Dermis blood vessel endothelial cell (primary cell): Measurements from ENCODE around the gene GPR42. TPM values are rescaled to one million over a fixed set of nuclear protein-coding genes. Genes with fewer than 3 reads are reported as not detected.
"Not testable (repeated sequence)": the region's sequence is repeated elsewhere in the genome, so short reads cannot be mapped to it uniquely, and the experiment has no call there.

ENCODE experiments used
- DNase-seq: peaks from one replicate; pipeline ENCODE4 v3.0.0; 2010
- total RNA-seq: library from RNA; depleted of rRNA; stranded (reverse); fragments of >200 nt; gene quantifications from 2 replicates; pipeline ENCODE4 v1.2.3, GENCODE V29; 2014

GPR42 gene
- total RNA-seq, 1 donor from 2014 or later: not detected

DNA sequence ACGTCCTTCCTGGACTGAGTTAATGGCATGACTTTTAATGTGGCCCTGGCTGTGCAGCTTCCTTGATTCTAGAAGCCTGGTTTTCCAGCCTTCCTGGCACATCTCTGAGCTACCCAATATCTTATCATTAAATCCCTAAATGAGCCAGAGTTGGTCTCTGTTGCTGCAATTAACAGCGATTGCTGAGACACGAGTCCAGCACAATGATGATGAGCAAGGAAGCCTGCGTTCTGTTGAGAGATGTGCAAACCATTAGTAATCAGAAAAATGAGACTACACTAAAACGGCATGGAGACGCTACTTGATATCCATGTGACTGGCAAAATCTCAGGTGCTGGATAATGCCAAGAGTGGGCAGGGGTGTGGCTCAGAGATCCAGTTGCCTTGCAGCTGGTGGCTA is 26.2 kb downstream of the GPR42 start:
- no peak for DNase-seq

DNA sequence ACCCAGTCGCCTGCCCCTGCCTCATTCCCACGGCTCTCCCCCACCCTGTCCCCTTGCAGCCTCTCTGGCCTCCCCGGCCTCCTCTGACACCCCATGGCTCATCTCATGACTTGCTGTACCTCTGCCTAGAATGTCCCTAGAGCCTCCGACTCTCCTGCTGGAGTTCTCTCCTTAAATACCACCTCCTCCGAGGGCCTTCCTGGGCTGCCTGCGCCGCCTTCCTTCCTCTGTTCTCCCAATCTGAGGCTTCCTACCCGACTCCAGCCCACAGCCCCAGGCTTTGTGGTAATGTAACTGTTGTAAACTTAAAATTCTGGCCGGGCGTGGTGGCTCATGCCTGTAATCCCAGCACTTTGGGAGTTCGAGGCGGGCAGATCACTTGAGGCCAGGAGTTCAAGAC is 27.7 kb downstream of the GPR42 start:
- no peak for DNase-seq

DNA sequence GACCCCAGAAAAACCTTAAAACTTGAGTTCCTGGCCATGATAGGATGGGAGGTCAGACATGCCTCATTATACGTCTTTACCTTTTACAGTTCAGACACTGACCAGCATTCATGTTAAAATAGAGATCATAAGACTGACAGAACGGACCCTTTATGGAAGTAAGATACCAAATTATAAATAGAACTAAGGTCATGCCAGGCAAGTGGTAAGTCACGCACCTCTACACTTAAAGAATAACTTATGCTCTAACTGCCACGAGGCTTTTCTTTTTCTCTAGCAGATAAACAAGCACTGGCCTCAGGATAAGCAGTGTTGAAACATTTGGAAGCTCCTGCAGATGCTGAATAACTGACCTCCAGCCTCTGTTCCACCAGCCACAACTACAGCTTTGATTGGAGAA is 28.4 kb downstream of the GPR42 start:
- DNase-seq: no peak

DNA sequence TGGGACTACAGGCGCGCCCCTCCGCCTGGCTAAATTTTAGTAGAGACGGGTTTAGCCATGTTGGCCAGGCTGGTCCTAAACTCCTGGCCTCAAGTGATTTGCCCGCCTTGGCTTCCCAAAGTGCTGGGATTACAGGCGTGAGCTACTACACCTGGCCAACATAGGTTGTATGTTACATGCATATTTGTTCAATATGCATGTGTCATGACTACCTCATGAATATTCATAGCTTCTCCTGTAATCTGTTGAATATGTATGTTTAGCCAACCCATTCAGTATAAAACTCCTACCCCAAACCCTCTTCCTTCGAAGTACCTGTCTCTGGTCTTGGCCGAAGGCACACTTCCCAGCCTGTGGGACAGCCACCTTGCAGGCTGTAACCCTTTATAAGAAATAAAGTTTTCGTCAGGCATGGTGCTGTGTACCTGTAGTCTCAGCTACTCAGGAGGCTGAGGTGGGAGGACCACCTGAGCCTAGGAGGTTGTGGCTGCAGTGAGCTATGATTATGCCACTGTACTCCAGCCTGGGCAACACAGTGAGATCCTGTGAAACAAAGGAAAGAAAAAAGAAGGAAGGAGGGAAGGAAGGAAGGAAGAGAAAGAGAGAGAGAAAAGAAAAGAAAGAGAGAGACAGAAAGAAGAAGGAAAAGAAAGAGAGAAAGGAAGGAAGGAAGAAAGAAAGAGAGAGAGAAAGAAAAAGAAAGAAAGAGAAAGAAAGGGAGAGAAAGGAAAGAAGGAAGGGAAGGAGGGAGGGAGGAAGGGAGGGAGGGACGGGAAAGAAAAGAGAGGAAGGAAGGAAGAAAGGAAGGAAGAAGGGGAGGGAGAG is 29.3 kb downstream of the GPR42 start:
- no peak for DNase-seq

DNA sequence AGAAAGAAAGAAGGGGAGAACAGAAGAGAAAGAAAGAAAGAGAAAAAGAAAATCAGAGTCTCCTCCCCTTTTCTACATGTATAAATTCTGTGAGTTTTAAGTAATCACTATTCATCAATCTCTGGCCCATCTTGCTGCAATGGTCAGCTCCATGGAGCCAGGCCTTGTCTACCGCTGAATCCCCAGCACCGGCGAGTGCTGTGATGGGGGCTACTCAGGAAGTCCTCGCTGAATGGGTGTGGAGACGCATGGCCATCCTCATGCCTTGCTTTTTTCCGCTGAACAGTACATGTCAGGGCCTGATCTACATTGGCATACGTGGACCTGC is 29.9 kb downstream of the GPR42 start:
- DNase-seq: no peak

DNA sequence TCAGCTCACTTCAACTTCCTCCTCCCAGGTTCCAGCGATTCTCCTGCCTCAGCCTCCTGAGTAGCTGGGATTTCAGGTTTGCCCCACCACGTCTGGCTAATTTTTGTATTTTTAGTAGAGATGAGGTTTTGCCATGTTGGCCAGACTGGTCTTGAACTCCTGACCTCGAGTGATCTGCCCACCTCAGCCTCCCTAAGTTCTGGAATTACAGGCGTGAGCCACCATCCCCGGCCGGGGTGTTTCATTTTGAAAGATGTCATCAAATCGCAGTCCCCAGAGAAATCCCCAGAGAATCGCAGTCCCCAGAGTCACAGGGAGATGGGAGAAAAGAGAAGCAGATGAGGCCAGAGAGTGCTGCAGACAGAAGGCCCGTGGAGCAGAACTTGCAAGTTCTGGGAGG is 30.5 kb downstream of the GPR42 start:
- DNase-seq: not testable (repeated sequence)

DNA sequence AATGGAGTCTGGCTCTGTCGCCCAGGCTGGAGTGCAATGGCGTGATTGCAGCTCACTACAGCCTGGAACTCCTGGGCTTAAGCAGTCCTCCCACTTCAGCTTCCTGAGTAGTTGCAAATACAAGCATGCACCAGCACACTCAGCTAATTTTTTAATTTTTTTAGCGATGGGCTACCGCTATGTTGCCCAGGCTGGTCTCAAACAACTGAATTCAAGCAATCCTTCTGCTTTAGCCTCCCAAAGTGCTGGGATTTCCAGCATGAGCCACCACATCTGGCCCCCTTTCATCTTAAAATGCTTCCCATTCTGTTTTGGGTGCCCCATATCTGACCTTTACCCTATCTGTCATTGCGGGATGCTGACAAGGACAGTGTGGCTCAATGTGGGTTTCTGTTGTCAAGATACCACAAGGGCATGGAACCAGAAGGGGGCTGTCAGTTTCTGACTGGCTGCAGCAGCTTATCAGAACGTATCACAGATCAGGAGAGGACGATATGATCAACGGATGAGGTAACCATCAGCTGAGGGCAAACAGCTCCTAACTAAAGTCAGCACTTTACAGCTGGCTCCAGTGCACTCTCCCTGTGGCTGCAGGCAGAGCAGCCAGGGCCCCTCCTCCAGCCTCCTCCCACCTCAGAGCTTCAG is 32.4 kb downstream of the GPR42 start:
- no peak for DNase-seq

DNA sequence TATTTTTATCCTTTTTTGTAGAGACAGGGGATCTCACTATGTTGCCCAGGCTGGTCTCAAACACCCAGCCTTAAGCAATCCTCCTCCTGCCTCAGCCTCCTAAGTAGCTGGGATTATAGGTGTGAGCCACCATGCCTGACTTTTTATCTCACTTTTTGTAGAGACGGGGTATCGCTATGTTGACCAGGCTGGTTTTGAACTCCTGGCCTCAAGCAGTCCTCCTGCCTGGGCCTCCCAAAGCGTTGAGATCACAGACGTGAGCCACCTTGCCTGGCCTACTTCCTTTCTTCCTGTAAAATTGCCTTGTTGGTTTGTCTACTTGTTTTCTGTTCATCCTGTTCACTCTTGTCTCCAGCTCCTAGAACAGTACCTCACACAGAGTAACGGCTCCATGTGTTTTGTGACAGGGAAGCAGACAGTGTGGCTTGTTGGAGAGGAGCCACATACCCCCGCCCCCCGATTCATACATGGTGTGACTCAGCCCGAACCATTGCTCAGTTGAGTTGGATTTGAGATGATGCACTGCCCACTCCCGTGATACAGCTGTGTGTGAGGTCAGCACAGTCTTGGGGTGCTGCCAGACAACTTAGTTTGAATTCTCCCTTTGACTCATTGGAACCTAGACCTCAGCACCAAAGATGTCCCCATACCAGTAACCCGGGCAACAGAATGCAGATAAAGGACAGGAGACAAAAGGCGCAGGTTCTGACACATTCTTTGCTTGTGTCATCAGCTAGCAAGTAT is 34.2 kb downstream of the GPR42 start:
- DNase-seq: peak; percentile 1

DNA sequence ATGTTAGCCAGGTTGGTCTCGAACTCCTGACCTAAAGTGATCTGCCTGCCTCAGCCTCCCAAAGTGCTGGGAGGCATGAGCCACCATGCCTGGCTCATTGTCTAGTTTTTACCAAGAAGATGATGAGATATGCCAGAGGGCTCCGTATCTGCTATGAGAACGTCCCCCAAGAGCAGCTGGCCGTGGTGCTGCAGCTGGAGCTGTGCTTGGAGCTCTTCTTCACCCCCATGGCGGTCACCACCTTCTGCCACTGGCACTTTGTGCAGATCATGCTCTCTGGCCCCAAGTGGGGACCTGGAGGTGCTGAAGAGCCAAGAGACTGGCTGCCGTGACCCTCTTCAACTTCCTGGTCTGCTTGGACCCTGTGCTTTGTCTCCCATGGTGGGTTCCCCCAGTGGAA is 36.8 kb downstream of the GPR42 start:
- no peak for DNase-seq

DNA sequence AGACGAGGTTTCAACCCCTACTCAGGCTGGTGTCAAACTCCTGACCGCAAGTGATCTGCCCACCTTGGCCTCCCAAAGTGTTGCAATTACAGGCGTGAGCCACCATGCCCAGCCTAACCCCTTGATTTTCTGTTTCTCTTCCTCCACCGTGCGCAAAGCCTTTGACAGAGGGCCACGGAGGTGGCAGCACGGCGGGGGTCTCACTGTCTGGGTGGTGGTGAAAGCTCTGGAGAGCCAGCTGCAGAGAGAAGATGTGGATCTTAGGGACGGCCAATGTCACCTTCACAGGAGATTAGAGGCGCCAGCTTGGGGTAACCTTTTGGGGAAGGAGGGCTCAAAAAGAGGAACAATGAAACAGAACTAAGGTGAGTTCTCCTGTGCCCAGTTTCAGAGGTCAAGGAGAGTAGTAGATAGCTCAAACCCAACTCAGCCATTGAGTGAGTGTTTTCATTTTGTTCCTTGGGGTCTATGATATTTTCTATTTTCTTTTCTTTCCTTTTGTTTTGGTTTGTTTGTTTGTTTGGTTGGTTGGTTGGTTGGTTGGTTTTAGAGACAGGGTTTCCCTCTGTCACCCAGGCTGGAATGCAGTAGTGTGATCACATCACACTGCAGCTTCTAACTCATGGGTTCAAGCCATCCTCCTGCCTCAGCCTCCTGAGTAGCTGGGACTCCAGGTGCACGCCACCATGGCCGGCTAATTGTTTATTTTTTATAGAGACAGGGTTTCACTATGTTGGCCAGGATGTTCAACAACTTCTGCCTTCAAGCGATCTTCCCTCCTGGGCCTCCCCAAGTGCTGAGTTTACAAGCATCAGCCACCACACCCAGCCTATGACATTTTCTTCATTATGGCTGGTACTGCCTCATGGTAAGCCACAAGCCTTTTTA is 37.7 kb downstream of the GPR42 start:
- no peak for DNase-seq

DNA sequence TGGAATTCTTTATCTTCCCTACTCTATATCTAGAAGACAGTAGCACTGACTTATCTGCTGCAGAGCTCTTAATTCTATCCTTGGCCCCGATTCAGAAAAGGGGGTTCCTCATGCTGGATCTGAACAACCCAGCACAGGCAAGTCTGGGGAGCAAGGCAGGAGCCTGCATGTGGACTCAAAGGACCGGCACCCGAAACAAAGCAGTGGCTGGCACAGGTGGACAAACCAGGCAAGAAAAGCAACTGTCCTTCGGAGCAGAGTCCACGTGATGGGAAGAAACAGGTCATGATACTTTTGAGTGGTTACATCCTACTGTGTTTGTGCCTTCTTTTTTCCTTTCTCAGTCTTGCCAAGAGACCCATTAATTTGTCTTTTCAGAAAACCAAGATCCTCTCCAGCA is 38.3 kb downstream of the GPR42 start:
- DNase-seq: no peak

DNA sequence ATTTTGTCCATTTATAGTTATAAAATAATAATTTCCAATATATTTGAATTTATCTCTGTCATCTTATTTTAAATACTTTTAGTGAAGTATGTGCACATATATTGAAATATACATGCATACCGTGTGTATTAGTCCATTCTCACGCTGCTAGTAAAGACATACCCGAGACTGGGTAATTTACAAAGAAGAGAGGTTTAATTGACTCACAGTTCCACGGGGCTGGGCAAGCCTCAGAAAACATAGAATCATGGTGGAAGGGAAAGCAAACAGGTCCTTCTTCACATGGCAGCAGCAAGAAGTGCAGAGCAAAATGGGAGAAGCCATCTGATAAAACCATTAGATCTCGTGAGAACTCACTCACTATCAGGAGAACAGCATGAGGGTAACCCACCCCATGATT is 39.6 kb downstream of the GPR42 start:
- no peak for DNase-seq

DNA sequence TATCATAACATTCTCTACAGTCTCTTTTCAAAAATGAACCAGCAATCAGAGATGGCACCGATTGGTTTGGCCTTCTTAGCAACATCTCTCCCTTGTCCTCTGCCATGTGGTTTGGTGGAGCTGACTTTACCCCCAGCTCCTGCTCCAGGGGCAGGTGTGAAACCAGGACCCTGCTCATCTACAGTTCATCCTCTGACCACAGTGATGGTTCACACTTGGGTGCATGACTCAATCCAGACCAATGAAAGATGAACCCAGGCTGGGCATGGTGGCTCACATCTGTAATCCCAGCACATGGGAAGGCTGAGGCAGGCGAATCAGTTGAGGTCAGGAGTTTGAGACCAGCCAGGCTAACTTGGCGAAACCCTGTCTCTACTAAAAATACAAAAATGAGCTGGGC is 43.6 kb downstream of the GPR42 start:
- no peak for DNase-seq

DNA sequence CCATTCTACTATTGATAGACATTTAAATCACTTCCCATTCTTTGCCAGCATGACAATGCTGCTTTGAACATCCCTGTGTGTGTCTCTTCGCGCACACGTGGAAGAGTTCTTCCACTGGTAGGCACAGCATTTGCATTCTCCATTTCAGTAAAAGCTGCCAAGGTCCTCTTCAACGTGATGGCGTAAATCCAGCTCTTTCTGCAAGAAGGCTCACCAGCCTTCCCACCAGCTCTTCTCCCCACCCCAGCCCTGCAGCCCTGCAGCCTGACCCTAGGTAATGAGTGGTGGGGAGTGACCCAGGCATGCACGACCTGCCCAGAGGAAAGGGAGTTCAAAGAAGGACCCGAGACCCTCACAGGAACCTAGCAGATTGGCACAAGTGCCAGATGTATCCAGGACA is 45.5 kb downstream of the GPR42 start:
- DNase-seq: no peak

DNA sequence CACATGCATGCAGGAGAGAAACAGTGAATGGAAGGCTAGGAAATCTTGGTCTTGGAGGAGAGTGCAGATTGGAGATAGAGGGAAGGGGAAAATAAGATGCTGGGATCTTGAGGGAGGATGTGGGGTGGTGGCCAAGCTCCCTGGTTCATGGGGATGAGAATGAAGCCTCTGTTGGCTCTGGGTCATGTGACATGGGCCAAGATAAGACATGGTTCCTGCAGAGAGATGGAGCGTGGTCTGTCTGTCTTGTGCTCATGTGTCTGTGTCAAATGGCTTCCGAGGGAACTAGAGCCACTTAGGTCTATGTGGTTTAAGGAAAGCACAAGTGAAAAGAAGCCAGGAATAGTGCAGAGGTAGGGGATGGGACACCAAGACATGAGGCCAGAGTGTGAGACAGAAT is 46.4 kb downstream of the GPR42 start:
- DNase-seq: no peak

DNA sequence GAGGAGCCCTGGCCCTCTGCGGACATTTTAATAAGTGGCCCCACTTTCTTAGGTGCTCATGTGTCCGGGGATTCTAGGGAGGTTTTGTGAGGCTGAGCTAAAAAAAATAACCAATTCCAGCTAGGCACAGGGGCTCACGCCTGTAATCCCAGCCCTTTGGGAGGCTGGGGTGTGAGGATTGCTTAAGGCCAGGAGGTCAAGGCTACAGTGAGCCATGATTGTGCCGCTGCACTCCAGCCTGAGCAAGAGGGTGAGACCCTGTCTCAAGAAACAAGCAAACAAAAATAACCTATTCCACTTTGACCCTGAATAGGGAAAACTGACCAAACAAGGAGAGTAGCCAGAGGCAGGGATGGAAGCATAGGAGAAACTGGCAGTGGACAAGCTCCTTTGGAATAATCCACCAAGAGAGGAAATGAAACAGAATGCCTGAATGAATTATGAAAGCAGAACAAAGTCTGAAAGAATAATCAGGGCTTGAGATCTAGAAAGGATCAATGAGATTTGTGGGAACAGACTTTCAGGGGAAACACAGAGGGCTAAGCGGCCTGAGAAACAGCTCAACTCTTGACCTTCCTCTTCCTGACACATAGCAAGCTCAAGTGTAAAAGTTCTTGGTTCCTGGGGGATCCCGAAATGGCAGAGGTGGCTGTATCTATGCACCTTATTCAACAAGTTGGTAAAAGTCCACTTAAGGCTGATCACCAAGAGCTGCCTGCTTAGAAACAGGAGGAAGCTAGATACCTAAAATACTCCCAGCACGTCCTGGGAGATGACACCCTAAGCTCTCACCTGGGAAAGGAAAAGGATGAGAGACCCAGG is 47.1 kb downstream of the GPR42 start:
- DNase-seq: no peak

DNA sequence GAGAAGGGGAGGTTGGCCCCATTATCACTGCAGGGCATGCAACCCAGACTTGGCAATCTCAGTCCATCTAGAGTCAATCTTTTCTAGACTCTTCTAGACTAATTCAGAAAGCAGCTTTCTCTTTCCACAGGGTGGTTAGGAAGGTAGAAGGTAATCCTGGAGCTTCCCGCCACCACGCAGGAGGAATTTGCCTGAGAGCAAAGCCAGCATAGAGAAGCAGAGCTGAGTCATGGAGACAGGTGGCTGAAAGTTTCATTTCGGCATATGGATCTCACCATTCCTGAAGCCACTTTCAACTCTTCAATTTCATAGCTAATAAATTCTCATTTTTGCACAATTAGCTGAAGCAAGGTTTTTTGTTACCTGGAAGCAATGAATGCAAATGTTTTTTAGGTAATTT is 48.2 kb downstream of the GPR42 start:
- DNase-seq: no peak

DNA sequence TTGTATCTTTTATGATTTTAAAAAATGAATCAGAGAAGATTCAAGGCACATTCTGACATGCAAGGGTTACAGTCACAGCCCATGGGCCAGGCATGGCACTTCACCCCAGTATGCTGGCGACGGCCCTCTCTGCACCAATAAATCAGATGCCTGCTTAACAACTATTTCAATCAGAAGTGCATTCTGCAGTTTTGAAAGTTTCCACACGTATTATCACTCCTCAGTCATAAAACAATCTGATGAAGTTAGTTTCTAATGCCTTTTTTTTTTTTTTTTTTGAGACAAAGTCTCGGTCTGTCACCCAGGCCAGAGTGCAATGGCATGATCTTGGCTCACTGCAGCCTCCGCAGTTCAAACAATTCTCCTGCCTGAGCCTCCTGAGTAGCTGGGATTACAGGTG is 48.9 kb downstream of the GPR42 start:
- no peak for DNase-seq

DNA sequence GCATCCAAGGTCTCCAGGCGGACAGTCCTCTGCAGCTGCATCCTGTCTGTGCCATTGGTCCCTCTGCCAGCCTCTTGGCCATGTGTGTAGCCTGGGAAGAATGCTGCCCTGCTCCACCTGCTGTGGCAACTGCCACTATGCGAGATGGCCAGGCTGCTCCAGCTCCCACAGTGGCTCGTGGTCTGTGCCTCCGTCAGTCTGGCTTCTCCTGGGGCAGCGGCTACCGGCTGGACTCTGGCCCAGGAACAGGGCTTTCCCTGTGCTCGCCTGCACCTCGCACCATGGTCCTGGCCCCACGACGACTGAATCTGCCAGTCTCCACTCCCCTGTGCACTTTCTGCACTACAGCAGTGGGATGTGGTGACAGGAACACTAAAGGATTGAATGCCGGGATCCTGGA is 50.5 kb downstream of the GPR42 start:
- no peak for DNase-seq
